GM21360 (cell line): Measurements from ENCODE around the gene RNF217.

Experiments used
- ATAC-seq: cut with Tn5 transposase; IDR thresholded peaks from one replicate; pipeline ENCODE4 v1.9.1; 2021; ENCODE audit warnings: mild to moderate bottlenecking, moderate library complexity; ENCODE audit not compliant: unreplicated experiment

Gene RNF217

DNA sequence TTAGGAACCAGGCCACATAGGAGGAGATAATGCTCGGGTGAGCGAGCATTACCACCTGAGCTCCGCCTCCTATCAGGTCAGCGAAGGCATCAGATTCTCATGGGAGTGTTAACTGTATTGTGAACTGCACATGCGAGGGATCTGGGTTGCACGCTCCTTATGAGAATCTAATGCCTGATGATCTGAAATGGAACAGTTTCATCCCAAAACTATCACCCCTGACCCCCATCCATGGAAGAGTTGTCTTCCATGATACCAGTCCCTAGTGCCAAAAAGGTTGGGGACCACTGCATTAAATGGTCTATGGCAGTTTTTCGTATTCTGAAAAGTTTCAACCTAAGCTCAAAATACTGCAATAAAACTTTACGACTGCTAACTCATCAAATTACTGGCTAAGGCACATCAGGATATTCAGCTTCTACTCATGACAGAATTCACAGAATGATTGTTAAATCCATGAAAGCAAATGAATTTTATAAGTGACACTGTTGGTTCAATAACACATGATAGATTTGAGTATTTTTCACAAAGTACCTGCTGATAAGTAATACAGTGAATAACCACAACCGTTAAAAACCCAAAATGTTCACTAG is 25.9 kb downstream of the RNF217 start:
- ATAC-seq = no peak

DNA sequence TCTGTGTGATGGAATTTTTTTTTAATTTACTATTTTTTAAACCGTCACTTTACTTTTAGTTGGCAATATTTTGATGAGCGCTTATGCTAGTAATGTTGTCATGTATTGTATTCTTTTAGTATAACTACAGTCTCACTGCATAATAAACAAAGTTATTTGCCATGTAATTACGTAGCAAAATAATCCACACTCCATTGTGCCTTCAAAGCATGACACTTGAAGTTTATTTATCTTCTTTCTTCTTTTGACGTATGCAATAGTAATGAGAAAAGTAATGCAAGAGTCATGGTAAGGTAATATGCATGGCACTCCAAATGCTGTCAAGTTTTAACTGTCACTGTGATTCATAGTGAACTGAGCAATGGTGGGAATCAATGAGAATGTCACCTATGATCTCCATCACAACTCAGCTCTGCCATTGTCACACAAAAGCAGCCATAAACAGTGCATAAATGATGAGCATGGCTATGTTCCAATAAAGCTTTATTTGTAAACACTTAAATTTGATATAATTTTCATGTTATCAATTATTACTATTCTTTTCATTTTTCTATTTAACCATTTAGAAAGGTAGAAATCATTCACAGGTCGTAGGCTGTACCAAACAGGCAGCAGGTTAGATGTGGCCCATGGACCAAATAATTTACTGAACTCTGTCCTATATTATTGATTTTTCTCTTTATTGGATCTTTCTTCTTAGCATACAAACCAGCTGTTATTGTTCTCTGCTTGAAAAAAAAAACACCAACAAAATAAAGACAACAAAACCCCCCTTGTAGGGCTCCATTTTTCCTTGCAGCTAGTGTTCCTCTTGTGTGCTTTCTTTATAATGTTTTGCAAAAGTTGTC is 27.1 kb downstream of the RNF217 start:
- no peak for ATAC-seq

- ATAC-seq = no peak
Measured at GRCh38 chr6:124990988-124991387, 28.8 kb downstream of the RNF217 start.

GRCh38 chr6:124991764-124992295 is 29.6 kb downstream of the RNF217 start:
- ATAC-seq = no peak

GRCh38 chr6:124993327-124993726 is 31.1 kb downstream of the RNF217 start:
- no peak for ATAC-seq

- ATAC-seq = no peak
Measured at GRCh38 chr6:124994648-124995047, 32.4 kb downstream of the RNF217 start.

DNA sequence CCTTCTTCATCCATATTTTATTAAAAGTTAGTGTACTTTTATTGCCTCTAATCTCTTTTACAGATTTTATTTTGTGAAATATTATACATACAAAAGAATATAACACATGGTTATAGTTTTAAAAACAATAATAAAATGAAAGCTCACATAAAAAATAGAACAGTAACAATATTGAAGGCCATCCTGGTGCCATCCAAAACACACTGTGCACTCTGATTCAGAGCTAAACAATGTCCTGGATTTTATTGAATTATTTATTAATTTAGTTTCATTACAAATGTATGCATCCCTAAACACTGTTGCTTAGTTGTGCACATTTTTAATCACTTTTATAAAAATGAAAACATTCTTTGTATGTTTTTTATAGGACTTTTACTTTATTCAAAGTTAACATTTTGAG is 32.9 kb downstream of the RNF217 start:
- ATAC-seq = no peak

GRCh38 chr6:124995645-124996325 is 33.5 kb downstream of the RNF217 start:
- no peak for ATAC-seq

- no peak for ATAC-seq
Measured at GRCh38 chr6:124996411-124996810, 34.2 kb downstream of the RNF217 start.

GRCh38 chr6:124997196-124997875 is 35.1 kb downstream of the RNF217 start:
- ATAC-seq = no peak

GRCh38 chr6:124999105-124999764 is 37.0 kb downstream of the RNF217 start:
- ATAC-seq = no peak

- ATAC-seq = no peak
Measured at GRCh38 chr6:125001684-125002405, 39.6 kb downstream of the RNF217 start.

- no peak for ATAC-seq
Measured at GRCh38 chr6:125002406-125002741, 40.1 kb downstream of the RNF217 start.

DNA sequence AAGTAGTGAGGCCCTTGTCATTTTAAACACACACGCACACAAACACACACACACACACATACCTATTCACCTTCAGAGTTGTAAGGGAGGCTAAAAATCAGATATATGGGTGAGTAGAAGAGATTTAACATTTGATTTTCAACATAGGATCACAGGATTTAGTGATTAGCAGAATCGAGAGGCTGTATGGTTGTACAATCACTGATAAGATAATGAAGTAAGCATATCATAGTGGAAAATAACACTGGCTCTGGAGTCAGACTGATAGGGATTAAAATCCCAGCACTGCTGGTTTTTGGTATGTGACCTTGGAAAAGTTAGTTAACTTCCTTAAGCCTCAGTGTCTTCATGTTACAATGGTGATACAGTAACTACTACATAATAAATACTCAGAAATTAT is 40.8 kb downstream of the RNF217 start:
- no peak for ATAC-seq

- ATAC-seq = no peak
Measured at GRCh38 chr6:125004198-125004597, 42.0 kb downstream of the RNF217 start.

GRCh38 chr6:125004797-125005595 is 42.8 kb downstream of the RNF217 start:
- ATAC-seq = no peak

- ATAC-seq = no peak
Measured at GRCh38 chr6:125008261-125008703, 46.0 kb downstream of the RNF217 start.

- no peak for ATAC-seq
Measured at GRCh38 chr6:125008957-125009356, 46.7 kb downstream of the RNF217 start.

DNA sequence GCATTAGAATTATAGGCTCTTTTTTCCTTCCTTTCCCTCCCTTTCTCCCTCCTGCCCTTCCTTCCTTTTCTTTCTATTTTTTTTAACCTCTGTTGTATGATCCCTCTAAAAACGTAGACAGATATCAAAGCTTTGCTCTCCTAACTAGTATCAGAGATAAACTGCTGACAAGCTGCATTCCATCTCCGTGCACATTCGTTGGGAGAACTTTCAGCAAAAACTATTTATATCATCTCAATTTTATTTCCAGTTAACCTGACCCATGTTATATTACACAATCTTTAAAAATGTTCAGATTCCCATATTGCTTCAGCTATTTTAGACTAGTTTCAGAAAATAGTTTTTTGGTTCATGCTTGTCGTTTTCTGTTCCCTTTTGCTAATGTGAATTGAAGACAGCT is 47.3 kb downstream of the RNF217 start:
- no peak for ATAC-seq
